HG02973 (cell line): ENCODE measurements around the gene PRM1.

Experiments used
- ATAC-seq: cut with Tn5 transposase; IDR thresholded peaks from one replicate; pipeline ENCODE4 v1.9.1; 2021; ENCODE audit warnings: moderate library complexity; ENCODE audit not compliant: unreplicated experiment

The PRM1 gene

DNA sequence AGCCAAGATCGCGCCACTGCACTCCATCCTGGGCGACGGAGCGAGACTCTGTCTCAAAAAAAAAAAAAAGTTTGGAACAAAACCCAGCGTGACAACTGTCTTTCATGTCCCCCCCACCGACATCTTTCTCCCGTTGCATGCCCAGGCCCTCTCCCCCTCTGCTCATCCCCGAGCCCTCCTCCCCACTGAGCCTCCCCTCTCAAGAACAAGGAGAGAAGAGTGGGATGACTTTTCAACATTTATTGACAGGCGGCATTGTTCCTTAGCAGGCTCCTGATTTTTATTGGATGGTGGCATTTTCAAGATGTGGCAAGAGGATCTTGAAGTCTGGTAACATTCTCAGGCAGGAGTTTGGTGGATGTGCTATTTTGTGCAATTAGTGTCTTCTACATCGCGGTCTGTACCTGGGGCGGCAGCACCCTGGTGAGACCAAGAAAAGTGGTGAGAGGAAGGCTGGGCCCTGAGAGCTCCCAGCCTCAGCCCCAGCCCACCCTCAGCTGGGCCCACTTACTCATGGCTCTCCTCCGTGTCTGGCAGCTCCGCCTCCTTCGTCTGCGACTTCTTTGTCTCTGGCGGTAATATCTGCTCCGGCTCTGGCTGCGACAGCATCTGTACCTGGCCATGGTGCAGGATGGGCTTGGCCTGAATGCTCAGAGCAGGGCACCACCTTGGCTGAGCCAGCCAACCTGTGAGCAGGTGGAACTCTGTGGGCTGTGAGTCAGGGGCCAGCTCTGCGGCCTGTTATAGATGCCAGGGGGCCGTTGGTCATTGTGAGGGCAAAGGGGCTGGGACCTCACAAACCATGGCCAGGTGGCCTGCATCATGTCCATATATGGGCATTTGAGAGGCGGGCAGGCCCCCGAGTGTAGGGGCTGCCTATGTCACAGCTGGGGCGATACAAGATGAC is at the start of gene PRM1:
Gene PRM1 (minus strand): TSS at position 715 of the 907 bp plus-strand sequence. CDS start 92 bp downstream, at position 623.
- ATAC-seq: no peak

- ATAC-seq: no peak
Measured at GRCh38 chr16:11330526-11331237, 49.6 kb upstream of the PRM1 start.

DNA sequence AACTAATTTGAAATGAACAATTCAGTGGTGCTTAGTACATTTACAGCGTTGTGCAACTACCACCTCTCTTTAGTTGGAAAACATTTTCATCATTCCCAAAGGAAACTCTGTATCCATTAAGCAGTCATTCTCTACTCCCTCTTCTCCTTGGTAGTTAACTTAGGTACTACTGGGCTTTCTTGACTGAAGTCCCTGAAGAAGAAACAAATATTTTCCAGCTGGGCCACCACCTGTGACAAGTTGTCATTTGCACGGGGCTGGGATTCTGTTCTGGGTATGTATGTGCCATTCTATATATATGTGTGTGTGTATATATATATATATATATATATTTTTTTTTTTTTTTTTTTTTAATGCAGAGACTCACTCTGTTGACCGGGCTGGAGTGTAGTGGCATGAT is 48.8 kb upstream of the PRM1 start:
- ATAC-seq: no peak

GRCh38 chr16:11329071-11329491 is 48.0 kb upstream of the PRM1 start:
- ATAC-seq: peak; percentile 25

- ATAC-seq: peak; percentile 65
Measured at GRCh38 chr16:11328172-11329070, 47.3 kb upstream of the PRM1 start.

DNA sequence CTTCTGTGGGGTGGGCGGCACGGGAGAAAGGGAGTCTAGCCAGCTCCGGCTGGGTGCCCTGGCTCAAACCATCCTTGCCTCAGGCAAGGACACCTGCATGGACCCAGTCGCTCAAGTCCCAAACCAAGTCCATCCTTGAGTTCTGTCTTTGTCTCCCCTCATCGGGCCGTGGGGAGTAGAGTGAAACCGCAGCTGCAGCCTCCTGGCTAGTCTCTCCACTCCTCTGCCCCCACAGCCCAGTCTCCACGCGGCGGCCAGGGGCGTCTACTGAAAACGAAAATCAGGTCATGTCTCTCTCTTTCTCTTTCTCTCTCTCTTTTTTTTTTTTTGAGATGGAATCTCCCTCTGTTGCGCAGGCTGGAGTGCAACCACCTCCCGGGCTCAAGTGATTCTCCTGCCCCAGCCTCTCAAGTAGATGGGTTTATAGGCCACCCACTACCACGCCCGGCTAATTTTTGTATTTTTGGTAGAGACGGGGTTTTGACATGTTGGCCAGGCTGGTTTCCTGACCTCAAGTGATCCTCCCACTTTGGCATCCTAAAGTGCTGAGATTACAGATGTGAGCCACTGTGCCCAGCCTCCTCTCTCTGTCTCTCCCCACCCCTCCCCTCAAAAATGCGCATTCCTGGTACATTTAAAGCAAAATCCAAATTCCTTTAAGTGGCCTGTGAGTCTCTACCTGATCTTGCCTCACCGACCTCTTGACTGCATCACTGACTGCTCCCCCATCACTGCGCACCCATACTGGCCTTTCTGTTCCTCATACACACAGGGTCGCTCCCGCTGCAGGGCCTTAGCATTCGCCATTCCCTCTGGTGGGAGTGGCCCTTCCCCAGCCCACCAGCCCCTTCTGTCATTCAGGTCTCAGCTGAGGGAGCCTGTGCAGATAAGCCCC is 46.4 kb upstream of the PRM1 start:
- no peak for ATAC-seq

GRCh38 chr16:11326737-11327276 is 45.7 kb upstream of the PRM1 start:
- no peak for ATAC-seq

- ATAC-seq: no peak
Measured at GRCh38 chr16:11326084-11326736, 45.1 kb upstream of the PRM1 start.

DNA sequence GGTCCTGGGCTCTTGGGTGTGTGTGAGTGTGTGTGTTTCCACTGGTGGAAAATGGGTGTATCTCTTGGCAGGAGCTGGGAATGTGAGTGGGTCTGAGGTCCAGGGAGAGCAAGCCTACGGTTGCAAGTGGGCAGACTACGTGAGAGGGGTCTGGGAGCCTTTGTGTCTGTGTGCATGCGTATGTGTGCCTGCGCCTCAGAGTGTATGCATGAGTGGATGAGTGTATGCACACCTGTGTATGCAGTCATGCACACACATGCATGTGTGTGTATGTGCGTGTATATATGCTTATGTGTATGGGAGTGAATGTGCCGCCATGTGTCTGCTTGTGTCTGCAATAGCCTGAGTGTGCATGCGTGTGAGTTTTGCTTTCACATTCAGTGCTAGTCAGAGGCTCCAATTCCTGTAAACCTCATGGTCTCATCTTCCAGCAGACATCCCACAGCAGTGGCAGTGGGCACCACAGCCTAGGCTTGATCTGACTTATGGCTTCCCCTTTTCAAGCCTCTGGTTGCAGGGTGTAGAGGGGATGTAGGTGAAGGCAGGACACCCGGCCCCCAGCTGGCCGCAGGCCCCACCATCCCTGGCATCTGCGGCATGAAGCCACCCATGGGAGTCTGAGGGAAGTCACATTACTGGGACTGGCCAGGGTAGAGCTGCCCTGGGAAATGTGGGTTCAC is 44.4 kb upstream of the PRM1 start:
- ATAC-seq: no peak

DNA sequence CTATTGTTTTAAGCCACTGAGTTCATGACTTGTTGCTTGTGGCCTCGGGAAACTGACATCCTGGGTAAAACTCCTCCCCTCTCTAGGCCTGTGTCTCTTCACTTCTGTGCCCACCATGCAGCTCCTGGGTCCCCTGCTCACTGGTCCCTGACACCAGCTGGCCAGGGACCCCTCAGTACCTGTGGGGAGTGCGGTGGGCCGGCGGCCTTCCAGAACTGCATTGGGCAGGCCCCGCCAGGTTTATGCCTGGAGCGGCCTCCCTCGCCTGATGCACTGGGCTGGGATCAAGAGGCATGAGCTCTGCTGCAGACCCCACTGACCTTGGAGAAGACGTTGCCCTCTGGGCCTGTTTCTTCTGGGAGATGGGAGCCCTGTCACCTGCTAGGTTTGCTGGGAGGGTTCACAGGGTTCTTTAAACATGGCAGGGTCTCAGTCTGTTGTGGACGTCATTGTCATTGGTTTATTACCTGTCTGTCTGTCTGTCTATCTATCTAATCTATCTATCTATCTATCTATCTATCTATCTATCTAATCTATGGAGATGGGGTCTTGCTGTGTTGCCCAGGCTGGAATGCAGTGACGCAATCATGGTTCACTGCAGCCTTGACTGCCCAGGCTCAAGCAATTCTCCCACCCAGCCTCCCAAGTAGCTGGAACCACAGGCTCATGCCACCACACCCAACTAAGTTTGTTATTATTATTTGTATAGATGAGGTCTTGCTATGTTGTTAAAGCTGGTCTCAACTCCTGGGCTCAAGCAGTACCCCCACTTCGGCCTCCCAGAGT is 42.6 kb upstream of the PRM1 start:
- ATAC-seq: no peak

- no peak for ATAC-seq
Measured at GRCh38 chr16:11322823-11323222, 41.7 kb upstream of the PRM1 start.

DNA sequence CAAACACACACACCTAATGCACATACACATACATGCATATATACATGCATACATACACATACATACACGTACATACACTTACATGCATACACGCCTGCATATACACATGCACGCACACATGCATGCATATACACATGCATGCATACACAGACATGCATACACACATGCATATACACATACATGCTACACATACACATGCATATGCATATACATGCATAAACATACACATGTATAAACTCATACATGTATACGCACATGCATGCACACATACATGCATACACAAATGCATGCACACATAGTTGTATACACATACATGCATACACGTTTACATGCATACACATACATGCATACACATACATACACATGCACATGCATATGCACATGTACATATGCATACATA is 40.5 kb upstream of the PRM1 start:
- no peak for ATAC-seq

GRCh38 chr16:11320170-11320569 is 39.0 kb upstream of the PRM1 start:
- ATAC-seq: no peak

DNA sequence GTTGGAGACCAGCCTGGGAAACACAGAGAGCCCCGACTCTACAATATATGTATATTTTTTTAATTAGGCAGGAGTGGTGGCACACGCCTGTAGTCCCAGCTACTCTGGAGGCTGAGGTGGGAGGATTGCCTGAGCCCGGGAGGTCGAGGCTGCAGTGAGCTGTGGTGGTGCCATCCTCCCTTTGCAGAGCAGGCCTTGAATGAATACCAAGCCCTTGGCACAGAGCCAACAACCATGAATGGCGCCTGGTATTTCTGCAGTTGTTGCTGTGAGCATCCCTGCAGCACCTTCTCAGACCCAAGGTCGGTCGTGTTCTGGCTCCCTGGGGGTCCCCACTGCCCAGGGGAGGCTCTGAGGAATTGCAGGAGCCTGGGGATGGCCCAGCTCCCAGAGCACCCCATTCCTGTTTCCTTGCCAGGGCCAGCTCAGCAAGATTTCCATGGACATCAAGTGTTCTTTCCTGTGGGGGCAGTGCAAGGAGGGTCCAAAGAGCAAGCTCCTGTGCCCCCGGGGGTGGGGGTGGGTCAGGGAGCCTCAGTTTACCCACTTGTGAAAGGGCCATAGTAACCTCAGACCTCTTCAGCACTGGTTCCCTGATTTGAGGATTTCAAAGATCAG is 38.5 kb upstream of the PRM1 start:
- ATAC-seq: no peak

- ATAC-seq: no peak
Measured at GRCh38 chr16:11318817-11319216, 37.7 kb upstream of the PRM1 start.

DNA sequence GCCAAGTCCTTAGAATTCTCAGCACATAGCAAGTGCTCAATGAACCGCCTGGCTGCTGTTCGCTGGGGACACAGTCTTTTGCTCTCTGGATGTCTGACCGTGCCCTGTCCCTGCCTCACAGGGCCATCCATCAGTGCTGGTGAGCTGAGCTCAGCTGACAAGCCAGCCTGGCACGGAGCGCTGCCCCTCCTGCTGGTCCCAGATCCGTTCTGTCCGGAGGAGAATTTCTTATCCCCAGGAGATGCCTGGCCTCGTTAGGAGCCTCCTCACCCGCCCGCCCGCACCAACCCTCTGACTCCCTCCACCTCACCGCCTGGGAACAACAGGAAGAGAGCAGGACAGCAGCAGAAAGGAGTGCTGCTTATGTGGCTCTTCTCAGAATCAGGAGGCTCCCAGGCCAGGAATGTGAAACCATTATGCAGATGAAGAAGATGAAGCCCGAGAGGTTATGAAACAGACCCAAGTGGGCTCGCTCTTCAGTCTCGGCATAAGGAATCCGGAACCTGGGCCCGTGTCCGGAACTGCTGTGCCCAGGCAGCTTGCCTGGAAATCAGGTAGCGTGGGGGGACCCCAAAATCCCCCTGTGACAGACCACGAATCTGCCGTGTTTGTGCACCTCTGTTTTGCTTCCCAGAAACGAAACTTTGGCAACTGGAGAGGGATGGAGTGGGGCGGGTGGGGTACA is 35.3 kb upstream of the PRM1 start:
- no peak for ATAC-seq

DNA sequence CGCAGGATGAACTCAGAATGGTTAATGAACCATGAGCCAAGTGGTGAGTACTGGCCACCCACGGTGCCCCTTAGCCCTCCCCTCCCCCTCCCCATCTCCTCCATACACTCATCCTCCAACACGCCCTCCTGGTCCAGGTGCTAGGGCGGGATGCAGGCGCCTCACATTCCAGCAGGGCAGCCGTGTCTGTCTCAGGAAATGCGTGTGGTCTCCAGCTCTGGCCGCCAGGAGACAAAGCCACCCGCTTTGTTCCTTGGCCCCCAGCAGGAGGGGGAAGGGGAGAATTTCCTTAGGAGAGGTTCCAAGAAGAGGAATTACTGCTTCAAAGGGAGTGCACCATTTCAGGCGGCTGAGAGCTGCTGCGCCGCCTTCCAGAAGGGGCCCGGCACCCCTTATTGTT is 34.4 kb upstream of the PRM1 start:
- no peak for ATAC-seq
